Endodermal cell (in vitro differentiated cells): Measurements from ENCODE around the gene ADORA3. TPM values are rescaled to one million over a fixed set of nuclear protein-coding genes. Genes with fewer than 3 reads are reported as not detected.

Source experiments
- DNase-seq: peaks from one replicate; pipeline ENCODE4 v3.0.0-alpha.2; 2017
- H3K27ac ChIP-seq: 2 replicates; pipeline ENCODE4 v1.5.1; 2013; ENCODE audit warnings: mild to moderate bottlenecking, low read depth, low read length, moderate library complexity
- H3K27me3 ChIP-seq: 2 replicates; pipeline ENCODE4 v1.6.1; 2013; ENCODE audit warnings: mild to moderate bottlenecking, low read length, moderate library complexity; ENCODE audit not compliant: insufficient read depth, control insufficient read depth, poor library complexity, severe bottlenecking
- H3K36me3 ChIP-seq: 2 replicates; pipeline ENCODE4 v1.7.0; 2013; ENCODE audit warnings: mild to moderate bottlenecking, low read length, moderate library complexity; ENCODE audit not compliant: control insufficient read depth, insufficient read depth
- H3K4me1 ChIP-seq: one replicate; pipeline ENCODE4 v1.7.0; 2013; ENCODE audit warnings: low read length; ENCODE audit not compliant: control insufficient read depth, insufficient read depth
- H3K4me3 ChIP-seq: 2 replicates; pipeline ENCODE4 v1.5.1; 2013; ENCODE audit warnings: mild to moderate bottlenecking, low read length, moderate library complexity
- H3K9ac ChIP-seq: 2 replicates; pipeline ENCODE4 v1.6.1; 2013; ENCODE audit warnings: mild to moderate bottlenecking, low read length, moderate library complexity; ENCODE audit not compliant: poor library complexity, severe bottlenecking; ENCODE audit errors: extremely low read depth
- H3K9me3 ChIP-seq: 2 replicates; pipeline ENCODE4 v1.6.1; 2013; ENCODE audit warnings: mild to moderate bottlenecking, low read length, moderate library complexity; ENCODE audit not compliant: control insufficient read depth
- H3K27ac Mint-ChIP-seq: 2 replicates; pipeline ENCODE4 v1.8.0; 2020; ENCODE audit warnings: mixed read lengths
- H3K27me3 Mint-ChIP-seq: 2 replicates; pipeline ENCODE4 v1.8.0; 2021; ENCODE audit warnings: mild to moderate bottlenecking, mixed read lengths; ENCODE audit not compliant: insufficient read depth
- H3K36me3 Mint-ChIP-seq: 2 replicates; pipeline ENCODE4 v1.8.0; 2020; ENCODE audit warnings: low read depth, mixed read lengths
- H3K4me1 Mint-ChIP-seq: 2 replicates; pipeline ENCODE4 v1.8.0; 2020; ENCODE audit warnings: mixed read lengths
- H3K4me3 Mint-ChIP-seq: 2 replicates; pipeline ENCODE4 v1.8.0; 2020; ENCODE audit warnings: mild to moderate bottlenecking, moderate library complexity, mixed read lengths
- H3K9me3 Mint-ChIP-seq: 2 replicates; pipeline ENCODE4 v1.8.0; 2020; ENCODE audit warnings: mild to moderate bottlenecking, mixed read lengths
- WGBS, 2 experiments: methylation state at CpG; one replicate each; pipeline versions ENCODE4 v1.1.5 to v1.1.7; 2013; ENCODE audit warnings: missing lambda C conversion rate in 2 of 2, mixed read lengths in 1 of 2; ENCODE audit not compliant: insufficient coverage in 1 of 2, insufficient read length in 1 of 2; 5-methylcytosine and 5-hydroxymethylcytosine counted together
- total RNA-seq, 2 donors: library from RNA; stranded (reverse); fragmentation: NEBNext Ultra II Directional in 1 of 2; extraction: Animal tissue kit (Norgen Biotek cat#: 25700) in 1 of 2; gene quantifications; 2 replicates in 1 of 2; 3 replicates in 1 of 2; pipeline ENCODE4 v1.2.1, GENCODE V29; 2021
- TF ChIP-seq, protein P1 (sequence below): fragments of 200-600 bp; sonication (generic); conservative IDR thresholded peaks from 2 replicates; pipeline ENCODE4 v1.5.0; 2021; ENCODE audit warnings: antibody characterized with exemption, mild to moderate bottlenecking

The ADORA3 gene
- total RNA-seq, 2 donors from 2014 or later: not detected

DNA sequence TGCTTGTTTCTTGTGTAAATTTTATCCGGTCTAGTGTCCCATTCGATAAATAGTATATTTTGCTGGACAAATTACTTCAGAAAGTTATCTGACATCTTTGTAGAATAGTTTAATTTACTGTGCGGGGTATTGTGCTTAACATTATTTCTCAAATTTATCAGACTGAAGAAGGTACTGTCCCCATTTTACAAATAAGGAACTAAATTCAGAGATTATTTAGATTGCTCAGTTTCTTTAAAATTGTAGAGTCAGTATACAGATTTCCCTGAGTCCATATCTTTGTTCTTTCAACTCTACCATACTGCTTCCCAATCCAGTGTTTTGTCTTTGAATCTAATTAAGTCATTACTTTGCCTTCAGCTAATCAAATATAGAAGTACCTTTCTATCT, 47.8 kb downstream of the ADORA3 start:
- Histone ChIP-seq H3K9ac (no peak overlapping the region), H3K9me3 (no peaks in the 10 kb centered on the region), H3K27ac (no peak overlapping the region), H3K4me1 (no peaks in the 10 kb centered on the region), H3K27me3 (no peaks in the 10 kb centered on the region), H3K36me3 (peaks cover 78% of the 10 kb centered on the region), H3K4me3 (no peak overlapping the region)
- Mint-ChIP-seq H3K27ac (no peak overlapping the region), H3K36me3 (peaks cover 71% of the 10 kb centered on the region), H3K27me3 (no peaks in the 10 kb centered on the region), H3K4me1 (peaks cover 6% of the 10 kb centered on the region), H3K4me3 (no peak overlapping the region), H3K9me3 (no peaks in the 10 kb centered on the region)
- WGBS, 2 experiments: 100% methylated on average over 3 of the region's 3 CpGs; no CpG with 5 or more reads in 1 of the 2 experiments
- TF ChIP-seq, protein P1, sequence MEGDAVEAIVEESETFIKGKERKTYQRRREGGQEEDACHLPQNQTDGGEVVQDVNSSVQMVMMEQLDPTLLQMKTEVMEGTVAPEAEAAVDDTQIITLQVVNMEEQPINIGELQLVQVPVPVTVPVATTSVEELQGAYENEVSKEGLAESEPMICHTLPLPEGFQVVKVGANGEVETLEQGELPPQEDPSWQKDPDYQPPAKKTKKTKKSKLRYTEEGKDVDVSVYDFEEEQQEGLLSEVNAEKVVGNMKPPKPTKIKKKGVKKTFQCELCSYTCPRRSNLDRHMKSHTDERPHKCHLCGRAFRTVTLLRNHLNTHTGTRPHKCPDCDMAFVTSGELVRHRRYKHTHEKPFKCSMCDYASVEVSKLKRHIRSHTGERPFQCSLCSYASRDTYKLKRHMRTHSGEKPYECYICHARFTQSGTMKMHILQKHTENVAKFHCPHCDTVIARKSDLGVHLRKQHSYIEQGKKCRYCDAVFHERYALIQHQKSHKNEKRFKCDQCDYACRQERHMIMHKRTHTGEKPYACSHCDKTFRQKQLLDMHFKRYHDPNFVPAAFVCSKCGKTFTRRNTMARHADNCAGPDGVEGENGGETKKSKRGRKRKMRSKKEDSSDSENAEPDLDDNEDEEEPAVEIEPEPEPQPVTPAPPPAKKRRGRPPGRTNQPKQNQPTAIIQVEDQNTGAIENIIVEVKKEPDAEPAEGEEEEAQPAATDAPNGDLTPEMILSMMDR: no peak
- no peak for DNase-seq

DNA sequence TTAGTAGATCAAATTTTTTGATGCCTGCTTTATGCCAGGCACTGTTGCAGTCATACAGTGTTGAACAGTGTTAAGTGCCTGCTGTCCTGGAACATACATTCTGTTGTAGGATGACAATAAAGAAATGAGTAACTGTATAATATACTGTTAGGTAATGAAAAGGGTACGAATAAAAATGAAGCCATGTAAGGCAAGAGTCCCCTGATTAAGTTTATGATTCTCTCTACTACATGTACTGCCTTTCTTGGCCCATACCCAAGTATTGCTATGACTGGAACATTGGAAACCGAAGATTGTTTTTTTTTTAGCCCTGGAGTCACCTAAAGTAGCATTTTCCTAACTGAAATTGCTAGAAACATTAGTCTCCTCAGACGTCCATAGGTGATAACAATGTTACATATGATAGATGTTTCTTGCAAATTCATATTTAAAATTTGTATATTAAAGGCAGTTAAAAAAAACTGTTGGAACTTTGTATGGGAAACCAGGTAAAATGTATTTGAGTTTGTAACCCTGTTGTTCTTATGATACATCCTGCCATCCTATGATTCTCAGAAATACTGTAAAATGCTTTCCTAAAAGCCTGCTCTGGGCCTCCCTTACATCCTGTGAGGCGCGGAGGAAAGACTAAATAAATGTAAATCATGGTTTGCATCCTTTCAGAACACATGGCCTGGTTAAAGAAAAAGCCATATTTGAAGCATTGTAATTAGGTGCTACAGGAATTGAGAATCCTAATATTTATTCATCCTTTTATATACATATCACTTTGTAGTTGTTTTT, 48.4 kb downstream of the ADORA3 start:
- no peaks in the 10 kb centered on the region for H3K9me3 Mint-ChIP-seq

DNA sequence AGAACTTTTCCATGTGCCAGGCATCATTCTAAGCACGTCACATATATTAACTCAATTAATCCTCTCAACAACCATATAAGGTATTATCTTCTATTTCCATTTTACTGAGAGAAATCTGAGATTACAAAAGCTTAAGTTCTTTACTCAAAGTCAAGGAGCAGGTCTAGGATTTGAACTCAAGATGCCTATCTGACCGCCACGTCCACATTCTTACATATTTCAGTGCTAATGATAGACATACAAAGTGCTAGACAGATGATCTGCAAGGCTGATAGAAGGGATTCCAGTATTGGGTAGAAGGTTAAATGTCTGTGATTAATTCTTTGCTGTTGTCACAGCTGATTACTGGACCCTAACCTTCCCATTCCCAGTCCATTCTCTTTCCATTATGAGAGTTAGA, 49.7 kb downstream of the ADORA3 start:
- Histone ChIP-seq H3K9me3 (no peaks in the 10 kb centered on the region), H3K36me3 (peaks cover 64% of the 10 kb centered on the region), H3K9ac (no peak overlapping the region), H3K4me3 (no peak overlapping the region), H3K27ac (no peak overlapping the region), H3K27me3 (no peaks in the 10 kb centered on the region), H3K4me1 (no peaks in the 10 kb centered on the region)
- TF ChIP-seq, protein P1: no peak
- H3K36me3 Mint-ChIP-seq: peaks cover 58% of the 10 kb centered on the region
- H3K4me3 Mint-ChIP-seq: no peak overlapping the region
- no peak overlapping the region for H3K27ac Mint-ChIP-seq
- no peaks in the 10 kb centered on the region for H3K27me3 Mint-ChIP-seq
- 98 to 100% methylated on average over 1 to 3 of the region's 3 CpGs for WGBS, 2 experiments
- no peaks in the 10 kb centered on the region for H3K9me3 Mint-ChIP-seq
- peaks cover 7% of the 10 kb centered on the region for H3K4me1 Mint-ChIP-seq
- DNase-seq: no peak

More for the DNA sequence above, 48.4 kb downstream of the ADORA3 start:
- Histone ChIP-seq H3K4me1 (no peaks in the 10 kb centered on the region), H3K9me3 (no peaks in the 10 kb centered on the region), H3K27me3 (no peaks in the 10 kb centered on the region), H3K27ac (no peak overlapping the region), H3K4me3 (no peak overlapping the region), H3K9ac (no peak overlapping the region), H3K36me3 (peaks cover 77% of the 10 kb centered on the region)
- H3K36me3 Mint-ChIP-seq: peaks cover 69% of the 10 kb centered on the region
- peaks cover 6% of the 10 kb centered on the region for H3K4me1 Mint-ChIP-seq
- no peak overlapping the region for H3K27ac Mint-ChIP-seq
- DNase-seq: no peak
- no peaks in the 10 kb centered on the region for H3K27me3 Mint-ChIP-seq
- TF ChIP-seq, protein P1: no peak
- H3K4me3 Mint-ChIP-seq: no peak overlapping the region
- WGBS, 2 experiments: 97 to 100% methylated on average over 4 to 5 of the region's 5 CpGs
